ENCODE results near the gene STEAP3.
"Not testable (repeated sequence)": the region's sequence is repeated elsewhere in the genome, so short reads cannot be mapped to it uniquely, and the experiment has no call there.

STEAP3 gene

GRCh38 chr2:119266091-119266589 is 42.5 kb downstream of the STEAP3 start:
- no peak for FAIRE-seq

GRCh38 chr2:119267604-119268003 is 44.0 kb downstream of the STEAP3 start:
- FAIRE-seq: no peak

- FAIRE-seq: no peak
These were observed 53.2 kb downstream of the STEAP3 start for GRCh38 chr2:119276864-119277263.

DNA sequence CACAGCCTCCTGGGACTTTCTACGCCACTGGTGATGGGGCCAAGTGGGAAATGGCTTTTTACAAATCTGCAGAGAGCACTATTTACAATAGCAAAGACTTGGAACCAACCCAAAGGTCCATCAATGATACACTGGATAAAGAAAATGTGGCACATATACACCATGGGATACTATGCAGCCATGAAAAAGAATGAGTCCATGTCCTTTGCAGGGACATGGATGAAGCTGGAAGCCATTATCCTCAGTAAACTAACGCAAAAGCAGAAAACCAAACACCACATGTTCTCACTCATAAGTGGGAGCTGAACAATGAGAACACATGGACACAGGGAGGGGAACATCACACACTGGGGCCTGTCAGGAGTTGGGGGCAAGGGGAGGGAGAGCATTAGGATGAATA is 54.8 kb downstream of the STEAP3 start:
- not testable (repeated sequence) for FAIRE-seq

DNA sequence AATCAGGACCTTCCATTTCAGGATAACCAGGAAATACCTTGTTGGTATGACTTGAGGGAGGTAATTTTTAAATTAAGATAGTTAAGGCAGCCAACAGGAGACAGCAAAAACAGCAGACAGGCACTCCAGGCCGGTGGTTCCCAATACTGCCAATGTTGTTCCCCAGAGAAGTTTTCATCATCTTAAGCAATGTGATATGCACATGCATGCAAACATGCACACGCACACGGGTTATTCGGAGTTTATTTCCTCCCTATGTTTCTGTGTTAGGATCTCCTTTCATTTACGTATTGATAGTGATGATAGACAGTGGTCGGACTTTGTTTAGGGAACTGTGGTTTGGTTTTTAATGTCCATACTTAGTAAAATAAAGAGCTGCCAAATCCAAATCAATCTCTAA is 55.3 kb downstream of the STEAP3 start:
- FAIRE-seq: no peak

- no peak for FAIRE-seq
These were observed 56.0 kb downstream of the STEAP3 start for GRCh38 chr2:119279666-119280065.

DNA sequence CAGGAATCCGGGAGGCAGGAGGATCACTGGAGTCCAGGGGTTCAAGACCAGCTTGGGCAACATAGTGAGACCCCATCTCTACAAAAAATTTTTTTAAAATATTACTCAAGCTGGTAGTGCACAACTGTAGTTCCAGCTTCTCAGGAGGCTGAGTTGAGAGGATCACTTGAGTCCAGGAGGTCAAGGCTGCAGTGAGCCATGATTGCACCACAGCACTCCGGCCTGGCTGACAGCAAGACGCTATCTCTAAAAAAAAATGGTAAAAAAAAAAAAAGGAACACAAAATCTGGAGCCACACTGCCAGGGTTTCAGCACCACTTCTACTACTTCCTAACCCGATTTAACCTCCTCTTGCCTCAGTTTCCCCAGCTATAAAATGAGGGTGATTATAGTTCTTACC is 57.0 kb downstream of the STEAP3 start:
- FAIRE-seq: no peak

DNA sequence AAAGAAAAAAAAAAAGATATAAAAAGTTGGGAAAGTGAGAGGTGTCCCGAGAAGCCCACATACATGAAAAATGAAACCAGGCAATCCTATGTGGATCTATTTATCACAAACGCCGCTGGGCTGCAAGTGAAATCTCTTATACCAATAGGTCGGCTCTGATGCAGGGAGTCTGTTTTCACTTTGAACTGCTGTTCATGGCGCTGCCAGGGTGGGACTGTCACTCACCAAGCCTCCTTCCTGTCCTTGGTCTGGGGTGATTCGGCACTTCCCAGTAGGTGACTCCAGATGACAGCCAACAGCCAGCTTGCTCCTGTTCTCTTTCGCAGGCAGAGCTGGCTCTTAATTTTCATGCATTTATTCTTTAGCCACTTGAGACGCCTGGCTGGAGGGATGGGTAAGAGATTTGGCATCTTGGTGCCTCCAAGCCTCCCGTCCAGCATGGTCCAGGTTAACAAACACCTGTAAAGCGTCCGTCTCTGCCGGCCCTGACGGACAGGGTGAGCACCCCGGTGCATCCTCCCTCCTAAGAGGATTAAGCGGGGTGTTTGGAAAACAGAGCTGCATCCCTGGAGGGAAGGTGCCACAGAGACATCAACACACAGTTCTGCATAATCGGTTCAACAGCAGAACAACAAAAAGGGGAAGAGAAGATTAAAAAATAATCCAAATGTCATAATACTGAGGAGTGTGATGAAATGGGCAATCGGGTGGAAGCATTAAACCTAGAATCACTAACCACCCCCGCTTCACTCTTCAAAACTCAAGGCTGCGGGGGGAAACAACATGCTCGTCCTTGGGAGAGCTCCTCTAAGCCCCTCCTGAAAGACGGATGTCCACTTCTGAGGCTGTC is 58.7 kb downstream of the STEAP3 start:
- FAIRE-seq: no peak

- no peak for FAIRE-seq
These were observed 59.4 kb downstream of the STEAP3 start for GRCh38 chr2:119282996-119283511.

DNA sequence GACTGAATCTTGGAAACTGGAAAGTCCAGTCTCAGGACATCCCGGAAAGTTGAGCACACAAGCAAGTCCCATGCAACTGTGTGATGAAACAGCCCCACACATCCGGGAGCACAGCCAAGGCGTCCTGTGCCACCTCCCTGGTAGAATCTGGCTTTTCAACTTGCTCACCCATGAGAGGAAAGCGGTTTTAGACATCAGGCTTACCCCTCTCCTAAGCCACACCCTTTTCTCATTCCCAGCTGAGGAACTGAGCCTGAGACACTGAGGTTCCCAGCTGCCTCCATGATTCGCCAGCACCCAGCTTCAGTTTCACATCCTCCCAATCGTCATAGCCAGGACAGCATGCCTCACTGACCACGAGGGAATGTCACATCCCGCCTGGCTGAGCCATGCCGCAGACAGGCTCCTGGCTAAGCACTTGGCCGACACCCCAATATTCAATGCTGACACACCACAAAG is 60.3 kb downstream of the STEAP3 start:
- FAIRE-seq: no peak

- no peak for FAIRE-seq
These were observed 63.0 kb downstream of the STEAP3 start for GRCh38 chr2:119286661-119287060.

- FAIRE-seq: no peak
These were observed 64.9 kb downstream of the STEAP3 start for GRCh38 chr2:119288576-119288975.

DNA sequence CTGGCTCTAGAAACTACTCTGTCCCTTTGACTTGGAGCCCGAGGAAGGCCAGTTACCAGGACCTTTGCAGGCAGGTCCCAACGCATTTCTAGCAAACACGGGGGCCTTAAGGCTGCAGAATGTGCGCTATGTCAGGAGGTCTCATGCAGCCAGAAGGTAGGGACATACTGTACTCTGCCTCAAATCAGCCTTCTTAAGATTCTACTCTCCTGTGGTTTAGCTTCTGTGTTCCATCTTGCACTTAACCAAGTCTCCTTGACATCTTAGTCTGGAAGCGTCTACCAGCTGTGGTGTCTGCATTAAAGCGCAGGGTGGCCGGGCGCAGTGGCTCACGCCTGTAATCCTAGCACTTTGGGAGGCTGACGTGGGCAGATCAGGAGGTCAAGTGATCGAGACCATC is 65.5 kb downstream of the STEAP3 start:
- FAIRE-seq: no peak

DNA sequence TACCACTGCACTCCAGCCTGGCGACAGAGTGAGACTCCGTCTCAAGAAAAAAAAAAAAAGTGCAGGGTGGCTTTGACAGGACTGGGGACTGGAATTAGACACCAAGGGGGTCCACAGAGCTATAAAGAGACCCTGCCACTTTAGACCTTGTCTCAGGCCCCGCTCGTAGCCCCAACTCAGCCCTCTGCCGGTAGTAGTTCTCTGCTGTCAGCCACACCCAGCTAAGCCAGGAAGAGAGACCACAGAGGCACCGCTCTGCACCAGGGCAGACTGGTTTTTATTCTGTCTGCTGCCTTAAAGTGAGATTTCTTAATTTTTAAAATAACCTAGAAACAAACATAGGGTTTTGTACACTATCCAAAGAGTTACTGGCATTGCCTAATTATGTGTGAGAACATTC is 66.0 kb downstream of the STEAP3 start:
- FAIRE-seq: no peak

DNA sequence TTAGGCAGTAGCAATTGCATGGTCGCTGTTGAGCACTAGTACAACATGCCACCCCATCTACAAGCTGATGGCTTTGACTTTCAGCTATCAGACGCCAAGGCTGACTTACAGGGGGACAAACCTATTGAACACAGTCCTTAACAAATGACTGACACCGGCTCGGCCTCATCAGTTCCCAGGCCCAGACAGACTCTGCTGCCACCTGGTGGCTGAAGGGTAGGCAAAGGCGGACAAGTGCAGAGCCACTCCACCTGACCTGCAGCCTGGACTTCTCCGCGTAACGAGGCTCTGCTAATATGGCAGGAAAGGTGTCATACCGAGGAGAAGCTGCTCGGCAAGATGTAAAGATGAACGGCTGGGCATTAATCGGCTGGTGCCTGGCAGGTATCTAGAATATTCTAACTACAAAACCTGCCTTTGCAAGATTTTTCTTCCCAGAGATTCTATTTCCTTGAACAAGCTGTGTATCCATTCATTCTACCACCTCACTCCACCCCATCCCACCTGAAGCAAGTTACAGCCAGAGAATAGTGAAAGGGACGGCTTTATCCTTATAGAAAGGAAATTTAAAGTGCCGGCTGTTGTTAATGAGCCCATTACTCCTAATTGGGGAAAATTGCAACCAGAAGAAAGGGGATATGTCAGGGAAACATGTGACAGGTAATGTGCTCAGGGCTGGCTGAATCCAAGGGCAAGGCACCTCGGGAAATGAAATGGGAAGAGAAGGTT is 67.4 kb downstream of the STEAP3 start:
- FAIRE-seq: no peak

- no peak for FAIRE-seq
These were observed 68.0 kb downstream of the STEAP3 start for GRCh38 chr2:119291588-119292167.

DNA sequence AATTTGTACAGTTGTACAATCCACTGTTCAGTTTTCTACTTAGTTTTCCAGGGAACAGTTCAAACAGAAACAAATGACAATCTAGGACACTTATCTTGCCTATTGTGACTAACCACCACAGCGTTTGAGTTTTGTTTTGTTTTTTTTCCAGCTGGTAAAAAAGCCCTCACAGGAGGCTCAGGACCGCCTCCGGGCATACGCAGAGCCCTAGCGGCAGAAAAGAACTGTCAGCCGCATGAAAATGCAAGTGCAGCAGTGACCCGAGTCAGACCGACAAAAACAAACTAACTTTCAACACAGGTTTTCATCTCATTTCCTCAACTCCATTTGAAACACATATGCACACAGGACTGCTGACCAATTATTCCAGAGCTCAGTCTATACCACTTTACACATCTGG is 68.6 kb downstream of the STEAP3 start:
- FAIRE-seq: no peak

DNA sequence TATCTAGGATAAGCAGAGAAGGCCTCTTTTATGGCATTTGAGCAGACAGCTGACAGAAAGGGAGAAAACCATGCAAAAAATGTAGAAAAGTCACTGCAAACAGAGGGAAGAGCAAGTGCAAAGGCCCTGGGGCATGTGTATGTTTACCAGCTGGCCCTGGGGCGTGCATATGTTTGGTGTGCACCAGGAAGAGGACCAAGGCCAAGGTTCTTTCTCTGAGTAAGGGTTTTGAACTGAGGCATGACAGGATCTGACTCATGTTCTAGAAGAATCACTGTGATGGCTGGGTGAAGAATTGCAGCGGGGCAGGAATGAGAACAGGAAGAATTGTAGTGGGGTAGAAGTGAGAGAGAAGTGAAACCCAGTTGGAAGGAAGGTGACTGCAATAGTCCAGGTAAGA is 69.6 kb downstream of the STEAP3 start:
- no peak for FAIRE-seq

GRCh38 chr2:119293900-119294299 is 70.3 kb downstream of the STEAP3 start:
- FAIRE-seq: no peak

GRCh38 chr2:119294671-119295070 is 71.0 kb downstream of the STEAP3 start:
- FAIRE-seq: no peak

- no peak for FAIRE-seq
These were observed 72.2 kb downstream of the STEAP3 start for GRCh38 chr2:119295688-119296375.

- no peak for FAIRE-seq
These were observed 77.8 kb downstream of the STEAP3 start for GRCh38 chr2:119301413-119301812.

GRCh38 chr2:119304847-119305246 is 81.2 kb downstream of the STEAP3 start:
- FAIRE-seq: no peak

All from colon (tissue), 2 donors.